ENCODE data around the gene NPTXR.

The NPTXR gene

GRCh38 chr22:38870791-38871359 is 27.0 kb upstream of the NPTXR start:
- peak overlapping the region; percentile 63 for H3K4me3 ChIP-seq (ENCODE audit: low read depth, low read length)
- DNase-seq = no peak
- no peak for TF ChIP-seq CTCF (IDR thresholded peaks at IDR 0.05; ENCODE audit: low read depth, low read length, missing control alignments)
- peaks cover 7% of the 10 kb centered on the region for H3K36me3 ChIP-seq (replicated peaks)
- H3K27ac ChIP-seq = no peak overlapping the region
- no peaks in the 10 kb centered on the region for H3K27me3 ChIP-seq (replicated peaks)
- in situ Hi-C loops (cut with HindIII; ENCODE audit: low pct_ligation_motif_present, low sequenced_read_pairs) = no loop called here

- Histone ChIP-seq H3K4me3 (ENCODE audit: low read depth, low read length) (peak overlapping the region; percentile 63), H3K27me3 (replicated peaks) (no peaks in the 10 kb centered on the region), H3K27ac (no peak overlapping the region), H3K36me3 (replicated peaks) (peaks cover 7% of the 10 kb centered on the region)
- DNase-seq = peak; percentile 75
- TF ChIP-seq CTCF (IDR thresholded peaks at IDR 0.05; ENCODE audit: low read depth, low read length, missing control alignments) = peak; percentile 98
- in situ Hi-C loops (cut with HindIII; ENCODE audit: low pct_ligation_motif_present, low sequenced_read_pairs) = no loop called here
Measured at GRCh38 chr22:38870312-38870741, 26.5 kb upstream of the NPTXR start.

- Histone ChIP-seq H3K27me3 (replicated peaks) (no peaks in the 10 kb centered on the region), H3K4me3 (ENCODE audit: low read depth, low read length) (no peak overlapping the region), H3K27ac (no peak overlapping the region), H3K36me3 (replicated peaks) (peaks cover 9% of the 10 kb centered on the region)
- no peak for TF ChIP-seq CTCF (IDR thresholded peaks at IDR 0.05; ENCODE audit: low read depth, low read length, missing control alignments)
- in situ Hi-C loops (cut with HindIII; ENCODE audit: low pct_ligation_motif_present, low sequenced_read_pairs) = no loop called here
- DNase-seq = no peak
Measured at GRCh38 chr22:38869663-38870062, 25.8 kb upstream of the NPTXR start.

- TF ChIP-seq CTCF (IDR thresholded peaks at IDR 0.05; ENCODE audit: low read depth, low read length, missing control alignments) = peak; percentile 93
- in situ Hi-C loops (cut with HindIII; ENCODE audit: low pct_ligation_motif_present, low sequenced_read_pairs) = no loop called here
- DNase-seq = peak; percentile 48
- Histone ChIP-seq H3K4me3 (ENCODE audit: low read depth, low read length) (no peak overlapping the region), H3K27ac (no peak overlapping the region), H3K27me3 (replicated peaks) (no peaks in the 10 kb centered on the region), H3K36me3 (replicated peaks) (peaks cover 9% of the 10 kb centered on the region)
Measured at GRCh38 chr22:38868886-38869381, 25.1 kb upstream of the NPTXR start.

GRCh38 chr22:38868286-38868721 is 24.5 kb upstream of the NPTXR start:
- TF ChIP-seq CTCF (IDR thresholded peaks at IDR 0.05; ENCODE audit: low read depth, low read length, missing control alignments) = no peak
- H3K27ac ChIP-seq = no peak overlapping the region
- peaks cover 9% of the 10 kb centered on the region for H3K36me3 ChIP-seq (replicated peaks)
- in situ Hi-C loops (cut with HindIII; ENCODE audit: low pct_ligation_motif_present, low sequenced_read_pairs) = no loop called here
- no peak for DNase-seq
- H3K4me3 ChIP-seq (ENCODE audit: low read depth, low read length) = no peak overlapping the region
- H3K27me3 ChIP-seq (replicated peaks) = no peaks in the 10 kb centered on the region

Data from brain microvascular endothelial cell (primary cell).